ENCODE measurements around the gene NRP1.

Gene NRP1

DNA sequence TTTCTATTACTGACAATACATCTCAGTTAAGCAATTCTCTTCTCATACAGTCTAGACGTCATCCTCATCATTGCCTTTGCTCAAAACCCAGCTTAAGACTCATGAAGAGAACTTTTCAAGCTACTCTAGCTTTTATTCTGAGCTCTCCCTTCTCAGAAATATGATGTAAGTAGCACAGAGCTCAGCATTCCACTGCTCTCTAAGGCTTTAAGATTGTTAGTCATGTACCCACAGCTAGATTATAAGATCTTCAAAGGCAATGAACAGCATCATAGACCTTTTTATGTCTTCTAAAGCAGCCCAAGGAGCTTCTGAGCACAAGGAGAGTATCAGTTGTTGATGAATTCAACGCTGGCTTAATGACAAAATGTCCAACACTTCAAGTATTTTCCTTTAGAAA lies 119.3 kb downstream of the NRP1 start:
- Histone ChIP-seq H3K4me3 (ENCODE audit: low read depth, low read length) (no peak overlapping the region), H3K27ac (no peak overlapping the region), H3K27me3 (ENCODE audit: insufficient read depth, low read depth, severe bottlenecking) (no peaks in the 10 kb centered on the region), H3K9me3 (ENCODE audit: severe bottlenecking) (no peaks in the 10 kb centered on the region), H3K36me3 (no peaks in the 10 kb centered on the region)
- no peak for DNase-seq
- TF ChIP-seq, protein P1, sequence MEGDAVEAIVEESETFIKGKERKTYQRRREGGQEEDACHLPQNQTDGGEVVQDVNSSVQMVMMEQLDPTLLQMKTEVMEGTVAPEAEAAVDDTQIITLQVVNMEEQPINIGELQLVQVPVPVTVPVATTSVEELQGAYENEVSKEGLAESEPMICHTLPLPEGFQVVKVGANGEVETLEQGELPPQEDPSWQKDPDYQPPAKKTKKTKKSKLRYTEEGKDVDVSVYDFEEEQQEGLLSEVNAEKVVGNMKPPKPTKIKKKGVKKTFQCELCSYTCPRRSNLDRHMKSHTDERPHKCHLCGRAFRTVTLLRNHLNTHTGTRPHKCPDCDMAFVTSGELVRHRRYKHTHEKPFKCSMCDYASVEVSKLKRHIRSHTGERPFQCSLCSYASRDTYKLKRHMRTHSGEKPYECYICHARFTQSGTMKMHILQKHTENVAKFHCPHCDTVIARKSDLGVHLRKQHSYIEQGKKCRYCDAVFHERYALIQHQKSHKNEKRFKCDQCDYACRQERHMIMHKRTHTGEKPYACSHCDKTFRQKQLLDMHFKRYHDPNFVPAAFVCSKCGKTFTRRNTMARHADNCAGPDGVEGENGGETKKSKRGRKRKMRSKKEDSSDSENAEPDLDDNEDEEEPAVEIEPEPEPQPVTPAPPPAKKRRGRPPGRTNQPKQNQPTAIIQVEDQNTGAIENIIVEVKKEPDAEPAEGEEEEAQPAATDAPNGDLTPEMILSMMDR (IDR thresholded peaks at IDR 0.05; ENCODE audit: low read depth, low read length) = no peak

DNA sequence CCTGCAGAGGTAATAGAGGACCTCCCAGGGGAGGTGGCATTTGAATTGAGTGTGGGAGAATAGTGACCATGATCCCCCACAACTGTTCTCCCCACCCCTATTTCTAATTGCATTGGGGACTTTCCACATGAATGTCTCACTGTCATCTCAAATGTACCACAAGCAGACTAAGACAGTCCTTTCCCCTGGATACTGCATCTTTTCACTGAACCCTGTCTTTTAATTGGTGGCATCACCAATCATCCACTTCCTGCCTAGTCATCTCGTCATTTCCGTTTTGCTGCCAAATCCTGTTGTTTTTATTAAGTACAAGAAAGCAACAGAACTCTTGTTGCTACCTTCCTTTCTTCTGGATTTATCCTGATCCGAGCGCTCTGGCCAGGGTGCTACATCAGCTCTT lies 120.3 kb downstream of the NRP1 start:
- Histone ChIP-seq H3K9me3 (ENCODE audit: severe bottlenecking) (no peaks in the 10 kb centered on the region), H3K4me3 (ENCODE audit: low read depth, low read length) (no peak overlapping the region), H3K27me3 (ENCODE audit: insufficient read depth, low read depth, severe bottlenecking) (no peaks in the 10 kb centered on the region), H3K36me3 (no peaks in the 10 kb centered on the region), H3K27ac (no peak overlapping the region)
- TF ChIP-seq, protein P1 (IDR thresholded peaks at IDR 0.05; ENCODE audit: low read depth, low read length) = no peak
- DNase-seq = no peak

DNA sequence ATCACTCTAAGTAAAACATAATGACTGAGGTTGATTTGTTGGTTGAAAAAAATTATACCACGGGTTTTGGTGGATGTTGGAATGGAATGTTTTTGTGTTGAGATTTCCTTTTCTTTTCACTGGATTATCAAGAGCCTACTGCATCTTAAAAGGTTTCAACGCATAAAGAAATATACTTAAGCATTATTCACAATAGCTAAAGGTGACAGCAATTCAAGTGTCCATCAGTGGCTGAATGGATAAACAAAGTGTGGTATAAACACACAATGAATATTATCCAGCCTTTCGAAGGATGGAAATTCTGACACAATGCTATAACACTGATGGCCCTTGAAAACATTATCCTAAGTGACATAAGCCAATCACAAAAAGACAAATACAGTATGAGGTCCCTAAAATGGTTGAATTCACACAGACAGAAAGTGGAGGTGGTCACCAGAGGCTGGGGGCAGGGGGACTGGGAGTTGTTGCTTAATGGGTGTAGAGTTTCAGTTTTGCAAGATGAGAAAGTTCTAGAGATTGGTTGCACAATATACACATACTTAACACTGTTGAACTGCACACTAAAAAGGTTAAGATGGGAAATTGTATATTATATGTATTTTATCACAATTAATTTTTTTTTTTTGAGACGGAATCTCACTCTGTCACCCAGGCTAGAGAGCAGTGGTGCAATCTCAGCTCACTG lies 122.3 kb downstream of the NRP1 start:
- TF ChIP-seq, protein P1 (IDR thresholded peaks at IDR 0.05; ENCODE audit: low read depth, low read length) = no peak

DNA sequence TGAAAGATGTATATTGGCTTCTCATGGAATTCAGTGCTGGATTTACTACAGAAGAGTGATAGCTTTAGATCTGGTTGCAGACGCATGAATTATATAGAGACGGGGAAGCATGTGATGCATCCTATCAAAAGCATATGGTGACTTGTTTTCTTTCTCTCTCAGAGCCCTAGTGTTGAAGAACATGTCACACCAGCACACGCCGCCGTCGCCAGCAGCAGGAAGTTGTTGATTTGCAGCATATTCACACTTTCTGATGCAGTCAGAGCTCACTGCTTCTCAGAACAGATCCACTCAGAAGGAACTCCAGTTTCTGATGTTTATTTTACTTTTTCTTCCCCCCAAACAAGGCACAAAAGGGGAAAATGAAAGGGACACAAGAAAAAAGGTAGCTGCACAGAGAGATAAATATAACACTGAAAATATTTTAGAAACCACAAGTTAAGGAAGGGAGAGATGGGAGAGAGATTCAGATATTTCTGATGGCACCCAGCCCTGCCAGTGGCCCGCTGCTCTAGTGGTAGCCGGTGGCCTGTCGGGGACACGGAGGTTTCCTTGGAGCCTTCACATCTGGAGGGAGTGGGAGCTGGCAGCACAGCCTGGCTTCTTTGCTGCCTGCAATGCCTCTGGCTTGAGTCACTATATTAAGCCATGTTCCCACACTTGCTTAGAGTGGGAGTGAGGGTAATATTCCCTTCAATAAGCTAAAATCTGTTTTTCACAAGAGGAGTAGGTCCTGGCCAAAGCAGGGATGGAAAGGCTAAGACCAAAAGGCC lies 123.2 kb downstream of the NRP1 start:
- TF ChIP-seq, protein P1 (IDR thresholded peaks at IDR 0.05; ENCODE audit: low read depth, low read length) = no peak
- no peaks in the 10 kb centered on the region for H3K36me3 ChIP-seq

More for the DNA sequence above, 122.3 kb downstream of the NRP1 start:
- Histone ChIP-seq H3K36me3 (no peaks in the 10 kb centered on the region), H3K27ac (no peak overlapping the region), H3K9me3 (ENCODE audit: severe bottlenecking) (no peaks in the 10 kb centered on the region), H3K27me3 (ENCODE audit: insufficient read depth, low read depth, severe bottlenecking) (no peaks in the 10 kb centered on the region), H3K4me3 (ENCODE audit: low read depth, low read length) (no peak overlapping the region)
- DNase-seq = no peak

DNA sequence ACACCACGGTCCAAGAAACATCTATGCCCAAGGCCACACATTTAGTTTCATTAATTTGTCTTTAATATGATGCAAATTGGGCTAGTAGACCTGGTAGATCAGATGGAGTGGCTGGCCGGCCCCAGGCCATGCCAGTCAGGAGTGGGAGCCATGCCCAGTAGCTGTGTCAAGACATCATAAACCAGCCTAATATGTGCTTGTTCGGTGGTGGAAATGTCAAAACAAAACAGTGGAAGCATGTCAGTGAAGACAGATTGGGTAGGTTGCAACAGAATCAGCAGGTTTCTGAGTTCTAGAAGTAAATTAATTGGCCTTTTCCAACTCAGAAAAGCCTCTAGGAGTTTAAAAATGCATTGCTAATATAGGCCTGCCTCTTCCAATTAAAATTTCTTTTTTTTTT lies 124.7 kb downstream of the NRP1 start:
- H3K9me3 ChIP-seq (ENCODE audit: severe bottlenecking) = no peaks in the 10 kb centered on the region
- no peak for DNase-seq
- no peaks in the 10 kb centered on the region for H3K27me3 ChIP-seq (ENCODE audit: insufficient read depth, low read depth, severe bottlenecking)
- H3K27ac ChIP-seq = no peak overlapping the region
- H3K4me3 ChIP-seq (ENCODE audit: low read depth, low read length) = no peak overlapping the region
- TF ChIP-seq, protein P1 (IDR thresholded peaks at IDR 0.05; ENCODE audit: low read depth, low read length) = no peak
- no peaks in the 10 kb centered on the region for H3K36me3 ChIP-seq

More for the DNA sequence above, 123.2 kb downstream of the NRP1 start:
- Histone ChIP-seq H3K27ac (no peak overlapping the region), H3K27me3 (ENCODE audit: insufficient read depth, low read depth, severe bottlenecking) (no peaks in the 10 kb centered on the region), H3K9me3 (ENCODE audit: severe bottlenecking) (no peaks in the 10 kb centered on the region), H3K4me3 (ENCODE audit: low read depth, low read length) (no peak overlapping the region)
- no peak for DNase-seq

All from WERI-Rb-1 (cell line).